K562 (cell line): ENCODE measurements around the gene OR9G4. TPM values are rescaled to one million over a fixed set of nuclear protein-coding genes. Genes with fewer than 3 reads are reported as not detected.

Source experiments
- ID3 ChIP-seq, 2 experiments: fragments of 250-450 bp in 1 of 2; fragments of 450-650 bp in 1 of 2; sonication (Bioruptor Pico) in 1 of 2; IDR thresholded peaks; 2 replicates each; pipeline versions ENCODE4 v1.6.1 to v1.8.0; 2016 to 2021; ENCODE audit warnings: mild to moderate bottlenecking in 2 of 2, moderate library complexity in 2 of 2, missing compliant biosample characterization in 1 of 2, missing genetic modification characterization in 1 of 2
- REST ChIP-seq, 2 experiments: fragments of 450-650 bp; formaldehyde crosslinking in 1 of 2; IDR thresholded peaks; 2 replicates each; pipeline versions ENCODE4 v1.4.0 to v1.6.1; 2014 to 2020; ENCODE audit warnings: mild to moderate bottlenecking in 2 of 2, borderline replicate concordance in 1 of 2, low read depth in 1 of 2
- polyA plus RNA-seq, 8 experiments: library from polyadenylated mRNA; depleted of rRNA in 4 of 8; stranded (reverse) in 5 of 8; unstranded in 3 of 8; fragments of >200 nt; fragmentation: Nextera tagmentation in 2 of 8; fragmentation: Illumina TruSeq in 1 of 8; extraction: Ambion mirVana in 2 of 8; extraction: Trizol in 1 of 8; gene quantifications; 2 replicates each; pipeline versions ENCODE4 v1.2.1 to v1.2.3, GENCODE V29; 2011 to 2014; ENCODE audit warnings: inconsistent platforms in 1 of 8, missing spikeins in 1 of 8
- total RNA-seq, 7 experiments: library from RNA; depleted of rRNA in 6 of 7; stranded (reverse); fragments of >200 nt in 6 of 7; fragmentation: Illumina TruSeq in 2 of 7; extraction: Trizol in 2 of 7; gene quantifications; 2 replicates each; pipeline versions ENCODE4 v1.2.1 to v1.2.3, GENCODE V29; 2011 to 2021; ENCODE audit warnings: low replicate concordance in 1 of 7

Gene OR9G4
- total and polyA plus RNA-seq, 9 of the 15 experiments (the other 6 are each of a cell fraction or from before 2014, with no cell fraction given): not detected

- TF ChIP-seq REST (IDR thresholded peaks at IDR 0.05; ENCODE audit: borderline replicate concordance): no peak
- TF ChIP-seq REST (CRISPR knock-in tag; IDR thresholded peaks at IDR 0.05; ENCODE audit: low read depth): no peak
- no peak for TF ChIP-seq ID3 (CRISPR knock-in tag; IDR thresholded peaks at IDR 0.05)
- no peak for TF ChIP-seq ID3 (tag; IDR thresholded peaks at IDR 0.05)
Measured at GRCh38 chr11:56764976-56765375, 16.5 kb upstream of the OR9G4 start (continued).
